CD4-positive, alpha-beta T cell treated with Interleukin-12 subunit alpha and Interleukin-12 subunit beta, for 1 hour (primary cell): ENCODE data around the gene NBPF1.
"Not testable (repeated sequence)": the region's sequence is repeated elsewhere in the genome, so short reads cannot be mapped to it uniquely, and the experiment has no call there.

Source experiments
- DNase-seq: peaks from one replicate; pipeline ENCODE4 v3.0.0-alpha.2; 2020

The NBPF1 gene

DNA sequence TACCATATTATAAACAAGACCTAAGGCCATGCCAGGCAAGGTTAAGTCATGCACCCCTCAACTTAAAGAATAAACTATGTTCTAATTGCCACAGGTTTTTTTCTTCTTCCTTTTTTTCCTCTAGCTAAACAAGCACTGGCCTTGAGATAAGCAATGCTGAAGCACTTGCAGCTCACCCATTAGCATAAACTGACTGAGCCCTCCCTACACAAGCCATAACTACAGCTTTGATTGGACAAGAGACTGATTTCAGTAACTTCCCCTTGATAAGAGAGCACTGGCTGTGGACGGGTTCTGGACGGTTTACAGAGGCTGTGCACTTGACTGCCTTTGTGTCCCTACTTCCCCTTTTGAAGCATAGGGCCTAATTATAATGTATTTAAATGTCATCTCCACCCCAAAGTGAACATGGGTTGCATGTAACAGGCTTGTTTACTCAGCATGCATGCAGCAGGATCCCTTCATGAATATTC, 72.9 kb downstream of the NBPF1 start:
- not testable (repeated sequence) for DNase-seq

- DNase-seq = not testable (repeated sequence)
These were observed 75.8 kb downstream of the NBPF1 start for GRCh38 chr1:16537528-16537927.

DNA sequence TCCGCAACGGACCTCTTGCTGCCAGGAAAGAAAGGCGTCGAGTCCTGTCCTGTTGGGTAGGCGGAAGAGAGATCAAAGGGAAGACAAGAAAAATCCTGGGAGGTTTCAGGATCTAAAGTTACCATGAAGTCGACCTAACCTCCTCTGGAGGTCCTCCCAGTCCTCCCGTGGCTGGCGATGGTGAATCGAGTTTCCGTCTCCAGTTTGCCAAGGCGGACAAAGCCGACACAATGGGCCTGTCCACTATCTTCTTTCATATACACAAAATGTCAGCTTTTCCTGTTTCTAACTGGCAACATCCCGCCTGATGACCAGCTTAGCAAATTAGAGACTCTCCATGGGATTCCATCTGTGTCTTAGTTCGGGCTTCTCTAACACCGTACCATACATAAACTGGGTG, 76.6 kb downstream of the NBPF1 start:
- DNase-seq = not testable (repeated sequence)

DNA sequence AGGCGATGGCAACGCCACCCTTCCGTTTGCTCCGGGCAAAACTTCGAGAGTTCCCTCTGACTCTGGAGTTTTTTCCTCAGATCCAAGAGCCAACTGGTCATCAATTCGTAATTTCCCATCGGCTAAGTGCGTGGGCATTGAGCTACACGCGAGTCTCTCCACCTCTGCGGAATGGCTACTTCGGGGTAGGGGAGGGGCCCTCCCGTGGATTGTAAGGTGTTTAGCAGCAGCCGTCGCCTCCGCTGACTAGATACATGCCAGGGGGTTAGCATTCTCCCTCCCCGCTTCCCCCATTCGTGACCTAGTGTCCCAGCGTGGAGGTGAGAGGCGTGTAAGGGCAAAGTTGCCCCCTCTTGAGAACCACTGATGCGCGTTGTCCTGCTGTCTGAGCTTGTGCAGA, 77.5 kb downstream of the NBPF1 start:
- DNase-seq = not testable (repeated sequence)

- not testable (repeated sequence) for DNase-seq
These were observed 77.9 kb downstream of the NBPF1 start for GRCh38 chr1:16535487-16535886.

DNA sequence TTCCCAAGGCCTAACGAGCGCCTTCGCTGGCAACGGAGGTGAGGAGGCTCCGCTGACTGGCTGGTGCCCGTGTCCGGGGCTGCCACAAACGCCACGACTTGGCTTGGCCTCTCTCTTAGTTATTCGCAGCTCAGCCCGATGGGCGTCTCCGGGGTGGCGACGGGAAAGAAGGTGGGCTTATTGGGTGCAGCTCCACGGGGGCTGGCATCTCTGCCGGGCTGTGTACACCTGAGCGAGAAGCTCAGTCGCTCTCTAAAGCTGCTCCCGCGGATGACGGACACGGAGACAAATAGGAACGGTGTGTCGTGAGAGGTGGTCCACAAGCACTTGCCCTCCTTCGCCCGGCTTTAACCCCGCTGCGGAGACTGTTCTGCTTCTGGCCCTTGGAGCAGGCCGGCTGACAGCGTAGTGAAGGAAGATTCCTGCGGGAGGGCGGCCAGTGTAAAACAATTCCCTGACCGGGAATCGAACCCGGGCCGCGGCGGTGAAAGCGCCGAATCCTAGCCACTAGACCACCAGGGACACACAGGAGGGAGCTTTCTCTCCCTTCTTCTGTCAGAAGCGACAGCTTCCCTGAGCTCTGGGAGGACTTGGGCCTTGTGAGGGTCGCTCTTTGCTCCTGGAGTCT, 78.4 kb downstream of the NBPF1 start:
- peak; percentile 32 for DNase-seq

- DNase-seq = peak; percentile 13
These were observed 79.0 kb downstream of the NBPF1 start for GRCh38 chr1:16534239-16534828.

DNA sequence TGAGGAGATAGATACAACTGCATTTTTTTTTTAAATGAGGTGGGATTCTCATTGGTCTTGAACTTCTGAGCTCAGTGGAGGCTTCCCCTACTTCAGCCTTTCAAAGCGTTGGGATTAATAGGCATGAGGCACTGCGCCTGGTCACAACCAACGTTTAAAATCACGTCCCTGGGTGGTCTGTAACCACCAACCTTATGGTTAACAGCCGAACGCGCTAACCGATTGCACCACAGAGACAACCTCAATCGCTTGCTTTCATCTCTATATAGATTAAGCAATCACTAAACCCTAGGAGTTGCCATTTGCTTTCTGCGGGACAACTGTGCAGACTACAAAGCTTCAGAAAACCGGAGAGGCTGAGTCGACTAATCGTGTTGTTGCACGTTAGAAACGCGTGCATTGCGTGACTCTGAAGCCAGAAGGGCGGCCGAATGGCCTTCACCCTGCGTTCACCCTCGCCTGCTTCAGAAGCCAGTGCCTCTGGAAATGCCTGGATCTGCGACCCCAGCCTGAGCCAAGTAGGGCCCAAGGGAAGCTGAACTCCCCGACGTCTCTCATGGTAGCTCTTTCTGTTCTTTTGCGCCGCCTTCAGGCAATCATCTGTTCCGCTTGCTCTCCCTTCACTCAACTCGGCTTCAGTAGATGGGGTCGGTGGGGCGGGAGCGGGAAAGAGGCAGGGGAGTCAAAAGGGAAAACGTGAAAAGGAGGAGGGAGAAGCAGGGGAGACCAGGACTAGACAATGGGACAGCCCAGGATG, 81.0 kb downstream of the NBPF1 start:
- DNase-seq = not testable (repeated sequence)

DNA sequence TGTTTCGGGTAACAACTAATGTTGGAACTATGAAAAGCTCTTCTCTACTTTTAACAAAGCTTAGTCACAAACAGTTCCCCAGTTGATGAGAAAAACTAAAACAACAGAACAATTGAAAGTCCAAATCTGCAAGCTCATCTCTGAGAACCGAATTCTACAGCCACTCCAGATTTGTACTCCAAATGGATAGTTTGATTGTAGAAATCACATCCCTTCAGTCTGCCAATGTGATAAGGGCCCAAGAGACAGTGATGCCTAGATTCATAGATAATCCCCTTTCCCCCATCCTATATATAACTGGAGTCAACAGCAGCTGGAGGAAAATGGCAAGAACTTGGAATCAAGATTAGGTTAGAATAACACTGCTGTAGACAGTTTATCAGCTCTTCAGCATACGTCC, 85.0 kb downstream of the NBPF1 start:
- not testable (repeated sequence) for DNase-seq

DNA sequence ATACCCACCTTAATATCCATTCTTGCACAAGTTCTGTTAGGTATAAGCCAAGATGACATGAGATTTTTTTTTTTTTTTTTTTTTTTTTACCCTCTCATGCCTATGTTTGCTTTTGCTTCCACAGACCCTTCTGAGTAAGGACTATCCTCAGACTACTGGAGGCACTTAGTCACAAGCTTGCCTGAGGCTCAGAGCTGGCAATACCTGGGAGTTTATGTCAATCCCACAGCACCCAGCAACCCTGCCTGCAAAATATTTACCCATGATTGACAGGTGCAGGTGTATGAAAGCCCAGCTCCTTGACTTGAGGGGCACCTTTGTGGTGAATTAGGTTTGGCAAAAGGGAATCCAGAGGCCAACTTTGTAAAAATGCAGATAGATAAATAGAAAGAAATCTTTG, 87.6 kb downstream of the NBPF1 start:
- DNase-seq = not testable (repeated sequence)

DNA sequence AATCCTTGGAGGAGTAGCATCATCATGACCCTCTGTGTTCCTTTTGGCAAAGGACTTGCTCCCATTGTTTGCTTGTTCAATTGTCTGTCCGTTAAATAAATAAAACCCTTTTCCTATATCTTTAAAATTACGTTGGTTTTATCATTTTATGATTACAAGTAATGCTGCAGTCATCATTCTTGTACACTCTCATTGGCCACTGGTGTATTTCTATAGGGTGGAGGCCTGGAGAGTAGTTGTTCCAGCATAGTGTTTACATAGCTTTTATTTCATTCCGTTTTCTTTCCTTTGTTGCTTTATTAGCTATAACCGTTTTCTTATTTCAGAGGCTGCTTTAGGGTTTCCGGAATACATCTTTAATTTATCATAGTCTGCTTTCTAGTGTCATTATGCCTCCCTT, 91.7 kb downstream of the NBPF1 start:
- DNase-seq = not testable (repeated sequence)

DNA sequence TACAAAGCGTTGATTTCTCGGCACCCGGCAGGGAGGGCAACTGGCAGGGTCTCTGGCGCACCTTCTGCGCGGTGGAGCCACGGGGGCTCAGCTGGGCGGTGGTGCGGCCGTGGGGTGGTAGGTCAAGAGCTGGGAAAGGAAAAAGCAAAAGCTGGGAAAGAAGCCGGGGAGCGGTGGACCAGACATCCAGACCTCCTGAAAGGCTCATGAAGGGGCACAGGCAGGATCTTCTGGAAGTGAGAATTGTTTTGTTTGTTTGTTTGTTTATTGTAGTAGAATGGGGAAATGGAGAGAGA, 92.1 kb downstream of the NBPF1 start:
- DNase-seq = no peak

GRCh38 chr1:16520435-16521287, 92.7 kb downstream of the NBPF1 start:
- DNase-seq = not testable (repeated sequence)

GRCh38 chr1:16519255-16519951, 94.0 kb downstream of the NBPF1 start:
- not testable (repeated sequence) for DNase-seq

GRCh38 chr1:16518913-16519254, 94.5 kb downstream of the NBPF1 start:
- DNase-seq = not testable (repeated sequence)

DNA sequence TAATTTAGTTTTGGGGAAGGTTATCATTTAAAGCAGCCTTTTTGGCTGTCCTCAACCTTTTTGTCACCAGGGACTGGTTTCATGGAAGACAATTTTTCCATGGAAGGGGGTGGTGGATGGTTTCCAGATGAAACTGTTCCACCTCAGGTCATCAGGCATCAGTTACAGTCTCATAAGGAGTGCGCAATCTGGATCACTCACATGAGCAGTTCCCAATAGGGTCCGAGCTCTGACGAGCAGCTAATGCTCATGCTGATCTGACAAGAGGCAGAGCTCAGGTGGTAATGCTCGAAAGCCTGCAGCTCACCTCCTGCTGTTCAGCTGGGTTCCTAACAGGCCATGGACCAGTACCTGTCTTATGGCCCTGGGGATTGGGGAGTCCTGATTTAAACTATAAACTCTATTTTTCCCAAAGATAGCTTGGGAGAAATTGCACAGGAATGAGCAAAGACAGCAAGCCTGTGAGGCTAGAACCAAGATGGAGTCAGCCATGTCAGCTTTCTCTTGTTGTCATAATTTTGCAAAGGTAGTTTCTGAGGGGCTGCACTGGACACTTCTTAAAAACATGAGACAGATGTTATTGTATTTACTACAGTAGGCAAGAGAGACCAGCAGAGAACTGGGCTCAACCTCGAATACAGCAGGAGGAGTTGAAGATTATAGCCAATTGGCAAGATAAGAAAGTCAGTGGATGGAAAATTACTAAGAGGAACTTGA, 96.5 kb downstream of the NBPF1 start:
- not testable (repeated sequence) for DNase-seq

GRCh38 chr1:16514107-16515055, 99.0 kb downstream of the NBPF1 start, which contains the start of gene RNU1-1:
Gene RNU1-1, minus strand, starts transcription at chr1:16514285.
- peak; percentile 77 for DNase-seq

- peak; percentile 75 for DNase-seq
These were observed 99.8 kb downstream of the NBPF1 start for GRCh38 chr1:16513412-16514106.

- DNase-seq = peak; percentile 46
These were observed 100.5 kb downstream of the NBPF1 start for GRCh38 chr1:16512624-16513411.
